Caco-2 (cell line): Measurements from ENCODE around the gene TREH. TPM values are rescaled to one million over a fixed set of nuclear protein-coding genes. Genes with fewer than 3 reads are reported as not detected.

ENCODE experiments used
- BruUV-seq: library from RNA; stranded (reverse); fragments of 400-500 nt; replicated peaks from 2 replicates; lab custom pipeline; 2021; lab: Mats Ljungman, UMichigan
- CTCF ChIA-PET: fragments of 300-600 bp; sonication (Branson Sonifier 250); formaldehyde crosslinking; loops from one replicate; lab custom pipeline; 2022; ENCODE audit warnings: antibody characterized with exemption; lab: Charles Lee
- POLR2A ChIA-PET: fragments of 300-600 bp; sonication (Branson Sonifier 250); formaldehyde crosslinking; loops from one replicate; lab custom pipeline; 2022; ENCODE audit warnings: antibody characterized with exemption; lab: Charles Lee
- DNase-seq, 2 experiments: peaks; one replicate each; pipeline versions ENCODE4 v3.0.0 to v3.0.0-alpha.2; 2020 to 2022
- H3K27me3 ChIP-seq: replicated peaks from 2 replicates; pipeline ENCODE4 v1.6.0; 2011; ENCODE audit warnings: low read length; ENCODE audit not compliant: control insufficient read depth, insufficient read depth
- H3K36me3 ChIP-seq: 2 replicates; pipeline ENCODE4 v1.5.1; 2011; ENCODE audit warnings: low read length; ENCODE audit not compliant: control insufficient read depth, insufficient read depth
- H3K4me1 ChIP-seq: fragments of 250-450 bp; sonication (Bioruptor Pico); 2 replicates; pipeline ENCODE4 v1.5.1; 2020; ENCODE audit warnings: mild to moderate bottlenecking
- H3K4me3 ChIP-seq: 2 replicates; pipeline ENCODE4 v1.5.1; 2011; ENCODE audit warnings: low read depth, mild to moderate bottlenecking, control low read depth, low read length
- H3K9me3 ChIP-seq: fragments of 250-450 bp; sonication (Bioruptor Pico); 2 replicates; pipeline ENCODE4 v1.5.1; 2020; ENCODE audit warnings: mild to moderate bottlenecking, moderate library complexity
- H3K27ac Mint-ChIP-seq: one replicate; pipeline ENCODE4 v1.8.0; 2022; ENCODE audit warnings: mixed read lengths; ENCODE audit not compliant: unreplicated experiment
- H3K27me3 Mint-ChIP-seq: one replicate; pipeline ENCODE4 v1.8.0; 2022; ENCODE audit warnings: mixed read lengths; ENCODE audit not compliant: insufficient read depth, unreplicated experiment
- H3K36me3 Mint-ChIP-seq: one replicate; pipeline ENCODE4 v1.8.0; 2022; ENCODE audit warnings: mild to moderate bottlenecking, mixed read lengths; ENCODE audit not compliant: insufficient read depth, unreplicated experiment
- H3K4me1 Mint-ChIP-seq: one replicate; pipeline ENCODE4 v1.8.0; 2022; ENCODE audit warnings: low read depth, mixed read lengths; ENCODE audit not compliant: unreplicated experiment
- H3K4me3 Mint-ChIP-seq: one replicate; pipeline ENCODE4 v1.8.0; 2022; ENCODE audit warnings: mild to moderate bottlenecking, moderate library complexity, mixed read lengths; ENCODE audit not compliant: unreplicated experiment
- H3K9me3 Mint-ChIP-seq: one replicate; pipeline ENCODE4 v1.8.0; 2022; ENCODE audit warnings: mixed read lengths; ENCODE audit not compliant: unreplicated experiment
- CTCF ChIP-seq, 2 experiments: fragments of 200-600 bp in 1 of 2; IDR thresholded peaks; 1 replicate in 1 of 2; 2 replicates in 1 of 2; pipeline versions ENCODE4 v1.5.1 to v1.8.0; 2011 to 2022; ENCODE audit warnings: antibody characterized with exemption in 1 of 2, control low read depth in 1 of 2, inconsistent platforms in 1 of 2, low read depth in 1 of 2, low read length in 1 of 2, mild to moderate bottlenecking in 1 of 2, moderate library complexity in 1 of 2; ENCODE audit not compliant: insufficient read depth in 1 of 2, severe bottlenecking in 1 of 2, unreplicated experiment in 1 of 2
- intact Hi-C: fragments of 100-400 bp; cut with micrococcal nuclease; formaldehyde crosslinking; loops from one replicate; pipeline ENCODE4 v1.10.0; 2022; ENCODE audit not compliant: unreplicated experiment
- total RNA-seq: library from RNA; stranded (reverse); gene quantifications from 2 replicates; pipeline ENCODE4 v1.2.3, GENCODE V29; 2022

The TREH gene
- total RNA-seq, 1 experiment from 2014 or later, result not detected

DNA sequence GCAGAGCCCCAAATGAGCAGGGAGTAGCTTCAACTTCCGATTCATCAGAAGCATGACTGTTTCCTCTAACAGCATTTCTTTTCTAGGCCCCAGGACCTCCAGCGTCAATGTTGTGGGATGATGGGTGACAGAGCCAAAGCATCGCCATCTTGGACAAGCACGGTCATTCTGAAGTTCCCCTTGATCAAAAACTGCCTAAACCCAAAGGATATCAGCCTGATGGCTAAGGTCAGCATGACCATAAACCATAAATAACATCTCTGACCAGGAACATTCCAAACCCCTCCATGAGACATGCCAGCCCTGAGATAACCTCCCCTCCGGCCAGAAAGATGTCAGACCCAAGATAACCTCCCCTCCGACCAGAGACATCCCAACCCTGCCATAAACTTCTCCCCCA is 28.8 kb upstream of the TREH start:
- no peak overlapping the region for H3K27ac Mint-ChIP-seq
- ChIA-PET CTCF (no interaction called here), POLR2A (interaction anchor here (0.6 kb wide), 1 partner anchor 94 kb away, joined by 4 read pairs; no protein-coding TSS in a partner anchor)
- Histone ChIP-seq H3K4me3 (no peak overlapping the region), H3K27me3 (no peaks in the 10 kb centered on the region), H3K9me3 (no peaks in the 10 kb centered on the region), H3K36me3 (no peaks in the 10 kb centered on the region), H3K4me1 (peaks cover 8% of the 10 kb centered on the region; the same call in 1 of the 2 replicates)
- no peaks in the 10 kb centered on the region for H3K27me3 Mint-ChIP-seq
- no peak for TF ChIP-seq CTCF (IDR thresholded peaks at IDR 0.05; ENCODE audit: insufficient read depth in 1 of 2, low read depth in 1 of 2, low read length in 1 of 2, severe bottlenecking in 1 of 2, unreplicated experiment in 1 of 2)
- DNase-seq, result no peak
- no peaks in the 10 kb centered on the region for H3K4me1 Mint-ChIP-seq
- no peaks in the 10 kb centered on the region for H3K36me3 Mint-ChIP-seq
- intact Hi-C loops, result no loop called here
- no peaks in the 10 kb centered on the region for H3K9me3 Mint-ChIP-seq
- no TSS peak for BruUV-seq
- H3K4me3 Mint-ChIP-seq, result no peak overlapping the region

GRCh38 chr11:118706546-118706825 is 27.0 kb upstream of the TREH start:
- POLR2A ChIA-PET, result no interaction called here
- intact Hi-C loops, result no loop called here
- DNase-seq, result no peak
- no peaks in the 10 kb centered on the region for H3K9me3 ChIP-seq
- H3K36me3 ChIP-seq, result no peaks in the 10 kb centered on the region
- no peaks in the 10 kb centered on the region for H3K4me1 Mint-ChIP-seq
- no peak overlapping the region for H3K4me3 Mint-ChIP-seq
- BruUV-seq, result no TSS peak
- H3K27me3 ChIP-seq, result no peaks in the 10 kb centered on the region
- CTCF ChIA-PET, result no interaction called here
- peaks cover 5% of the 10 kb centered on the region; the same call in 1 of the 2 replicates for H3K4me1 ChIP-seq
- H3K27ac Mint-ChIP-seq, result peak overlapping the region; percentile 15
- H3K4me3 ChIP-seq, result no peak overlapping the region
- no peak for TF ChIP-seq CTCF (IDR thresholded peaks at IDR 0.05; ENCODE audit: insufficient read depth in 1 of 2, low read depth in 1 of 2, low read length in 1 of 2, severe bottlenecking in 1 of 2, unreplicated experiment in 1 of 2)
- H3K36me3 Mint-ChIP-seq, result no peaks in the 10 kb centered on the region
- H3K27me3 Mint-ChIP-seq, result no peaks in the 10 kb centered on the region
- H3K9me3 Mint-ChIP-seq, result no peaks in the 10 kb centered on the region

GRCh38 chr11:118705791-118706545 is 26.5 kb upstream of the TREH start:
- Histone ChIP-seq H3K9me3 (peaks cover under 1% of the 10 kb centered on the region; the same call in 1 of the 2 replicates), H3K27me3 (no peaks in the 10 kb centered on the region), H3K36me3 (no peaks in the 10 kb centered on the region), H3K4me3 (no peak overlapping the region), H3K4me1 (peaks cover 5% of the 10 kb centered on the region; the same call in 1 of the 2 replicates)
- Mint-ChIP-seq H3K27me3 (no peaks in the 10 kb centered on the region), H3K36me3 (no peaks in the 10 kb centered on the region), H3K9me3 (no peaks in the 10 kb centered on the region), H3K4me3 (no peak overlapping the region), H3K27ac (peak overlapping the region; percentile 15), H3K4me1 (no peaks in the 10 kb centered on the region)
- DNase-seq, result no peak
- CTCF ChIA-PET, result interaction anchor here (0.6 kb wide), 1 partner anchor 53 kb away, joined by 3 read pairs; no protein-coding TSS in a partner anchor
- BruUV-seq, result no TSS peak
- TF ChIP-seq CTCF (IDR thresholded peaks at IDR 0.05; ENCODE audit: insufficient read depth in 1 of 2, low read depth in 1 of 2, low read length in 1 of 2, severe bottlenecking in 1 of 2, unreplicated experiment in 1 of 2), result no peak
- intact Hi-C loops, result no loop called here
- POLR2A ChIA-PET, result no interaction called here
